ENCODE data around the gene PAFAH1B1.
"Not testable (repeated sequence)": the region's sequence is repeated elsewhere in the genome, so short reads cannot be mapped to it uniquely, and the experiment has no call there.

PAFAH1B1 gene

DNA sequence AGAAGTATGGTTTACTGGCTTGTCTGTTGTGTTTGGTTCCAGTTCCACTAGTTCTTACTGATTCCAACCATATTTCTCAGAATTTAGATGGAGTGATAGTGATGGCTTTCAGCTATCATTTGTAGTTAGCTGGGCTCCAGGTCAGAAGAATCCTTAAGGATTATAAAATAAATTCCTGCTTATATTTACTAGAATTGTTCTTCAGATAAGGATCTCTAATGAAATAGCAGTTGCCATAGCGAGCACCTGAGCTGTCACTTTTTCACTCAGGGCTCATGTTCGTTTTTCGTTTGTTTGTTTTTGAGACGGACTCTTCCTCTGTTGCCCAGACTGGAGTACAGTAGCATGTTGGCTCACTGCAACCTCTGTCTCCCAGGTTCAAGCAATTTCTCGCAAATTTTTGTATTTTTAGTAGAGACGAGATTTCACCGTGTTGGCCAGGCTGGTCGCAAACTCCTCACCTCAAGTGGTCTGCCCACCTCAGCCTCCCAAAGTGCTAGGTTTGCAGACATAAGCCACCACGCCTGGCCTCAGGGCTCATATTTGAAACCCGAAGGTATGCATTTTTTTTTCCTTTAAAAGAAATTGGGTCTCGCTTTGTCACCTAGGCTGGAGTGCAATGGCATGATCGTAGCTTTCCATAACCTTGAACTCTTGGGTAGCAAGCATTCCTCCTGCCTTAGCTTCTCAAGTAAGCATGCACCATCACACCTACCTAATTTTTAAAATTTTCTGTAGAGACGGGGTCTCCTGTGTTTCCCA, 42.9 kb downstream of the PAFAH1B1 start:
- DNase-seq = no peak

DNA sequence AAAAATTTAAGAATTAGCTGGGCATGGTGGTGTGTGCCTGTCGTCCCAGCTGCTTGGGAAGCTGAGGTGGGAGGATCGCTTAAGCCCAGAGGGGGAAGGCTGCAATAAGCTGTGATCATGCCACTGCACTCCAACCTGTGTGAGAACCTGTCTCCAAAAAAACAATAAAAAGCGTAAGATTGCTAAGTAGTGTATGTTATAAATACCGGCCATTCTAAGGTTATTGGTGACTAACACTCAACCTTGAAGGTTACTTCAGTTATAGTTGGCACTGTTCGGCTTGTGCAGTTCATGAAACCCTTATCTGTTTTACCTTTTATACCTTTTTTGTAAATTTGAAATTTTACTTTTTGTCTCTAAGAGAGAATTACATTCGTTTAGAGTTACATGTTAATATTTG, 44.0 kb downstream of the PAFAH1B1 start:
- DNase-seq = no peak

DNA sequence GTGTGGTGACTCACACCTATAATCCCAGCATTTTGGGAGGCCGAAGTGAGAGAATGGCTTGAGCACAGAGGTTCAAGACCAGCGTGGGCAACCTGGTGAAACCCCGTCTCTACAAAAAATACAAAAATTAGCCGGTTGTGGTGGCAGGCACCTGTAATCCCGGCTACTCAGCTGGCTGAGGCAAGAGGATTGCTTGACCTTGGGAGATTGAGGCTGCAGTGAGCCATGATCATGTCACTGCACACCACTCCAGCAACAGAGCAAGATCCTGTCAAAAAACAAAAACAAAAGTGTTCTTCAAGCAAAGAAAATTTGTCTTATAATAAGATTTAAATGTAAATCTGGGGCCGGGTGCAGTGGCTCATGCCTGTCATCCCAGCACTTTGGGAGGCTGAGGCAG, 51.5 kb downstream of the PAFAH1B1 start:
- DNase-seq = no peak

DNA sequence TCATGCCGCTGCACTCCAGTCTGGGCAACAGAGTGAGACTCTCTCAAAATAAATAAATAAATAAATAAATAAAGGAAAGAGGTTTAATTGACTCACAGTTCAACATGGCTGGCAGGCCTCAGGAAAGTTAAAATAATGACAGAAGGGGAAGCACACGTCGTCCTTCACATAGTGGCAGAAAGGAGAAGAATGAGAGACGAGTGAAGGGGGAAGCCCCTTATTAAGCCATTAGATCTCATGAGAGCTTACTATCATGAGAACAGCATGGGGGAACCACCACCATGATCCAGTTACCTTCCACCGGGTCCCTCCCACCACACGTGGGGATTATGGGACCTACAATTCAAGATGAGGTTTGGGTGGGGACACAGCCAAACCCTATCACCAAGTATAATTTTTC, 54.5 kb downstream of the PAFAH1B1 start:
- DNase-seq = peak; percentile 79

DNA sequence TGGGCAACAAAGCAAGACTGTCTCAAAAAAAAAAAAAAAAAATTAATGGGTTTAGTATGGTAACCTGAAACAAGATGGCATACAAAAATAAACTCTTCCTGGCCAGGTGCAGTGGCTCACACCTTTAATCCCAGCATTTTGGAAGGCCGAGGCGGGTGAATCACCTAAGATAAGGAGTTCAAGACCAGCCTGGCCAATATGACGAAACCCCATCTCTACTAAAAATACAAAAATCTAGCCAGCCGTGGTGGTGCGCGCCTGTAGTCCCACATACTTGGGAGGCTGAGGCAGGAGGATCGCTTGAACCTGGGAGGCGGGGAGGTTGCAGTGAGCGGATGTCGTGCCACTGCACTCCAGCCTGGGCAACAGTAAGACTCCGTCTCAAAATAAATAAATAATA, 55.7 kb downstream of the PAFAH1B1 start:
- DNase-seq = no peak

DNA sequence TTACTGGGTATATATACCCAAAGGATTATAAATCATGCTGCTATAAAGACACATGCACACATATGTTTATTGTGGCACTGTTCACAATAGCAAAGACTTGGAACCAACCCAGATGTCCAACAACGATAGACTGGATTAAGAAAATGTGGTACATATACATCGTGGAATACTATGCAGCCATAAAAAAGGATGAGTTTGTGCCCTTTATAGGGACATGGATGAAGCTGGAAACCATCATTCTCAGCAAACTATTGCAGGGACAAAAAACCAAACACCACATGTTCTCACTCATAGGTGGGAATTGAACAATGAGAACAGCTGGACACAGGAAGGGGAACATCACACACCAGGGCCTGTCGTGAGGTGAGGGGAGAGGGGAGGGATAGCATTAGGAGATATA, 59.5 kb downstream of the PAFAH1B1 start:
- not testable (repeated sequence) for DNase-seq

DNA sequence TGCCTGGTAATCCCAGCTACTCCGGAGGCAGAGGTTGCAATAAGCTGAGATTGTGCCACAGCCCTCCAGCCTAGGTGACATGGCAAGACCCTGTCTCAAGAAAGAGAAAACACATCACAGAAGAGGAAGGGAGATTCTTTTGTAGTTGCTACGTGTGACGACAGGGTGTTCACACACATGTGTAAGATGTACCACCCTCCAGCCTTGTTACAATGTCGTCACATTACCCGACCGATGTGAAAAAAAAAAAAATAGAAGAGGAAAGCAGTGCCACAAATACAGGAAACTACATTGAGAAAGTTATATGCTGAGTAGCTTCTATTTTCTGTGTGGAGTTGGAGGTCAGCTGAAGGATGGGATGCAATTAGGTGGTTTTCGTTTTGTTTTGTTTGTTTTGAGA, 62.1 kb downstream of the PAFAH1B1 start:
- DNase-seq = peak; percentile 37

DNA sequence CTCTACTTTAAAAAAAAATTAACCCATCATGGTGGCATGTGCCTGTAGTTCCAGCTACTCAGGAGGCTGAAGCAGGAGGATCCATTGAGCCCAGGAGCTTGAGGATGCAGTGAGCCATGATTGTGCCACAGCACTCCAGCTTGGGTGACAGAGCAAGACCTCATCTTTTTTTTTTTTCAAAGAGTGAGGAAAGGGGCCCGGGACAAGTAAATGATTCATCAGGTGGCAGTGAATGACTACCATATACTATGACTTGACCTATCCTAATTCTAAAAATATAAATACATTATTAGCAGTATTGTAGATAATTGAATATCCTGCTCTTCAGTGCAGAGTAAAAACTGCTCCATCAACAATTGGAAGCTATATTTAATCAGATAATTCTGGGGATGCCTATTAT, 62.8 kb downstream of the PAFAH1B1 start:
- DNase-seq = peak; percentile 46

DNA sequence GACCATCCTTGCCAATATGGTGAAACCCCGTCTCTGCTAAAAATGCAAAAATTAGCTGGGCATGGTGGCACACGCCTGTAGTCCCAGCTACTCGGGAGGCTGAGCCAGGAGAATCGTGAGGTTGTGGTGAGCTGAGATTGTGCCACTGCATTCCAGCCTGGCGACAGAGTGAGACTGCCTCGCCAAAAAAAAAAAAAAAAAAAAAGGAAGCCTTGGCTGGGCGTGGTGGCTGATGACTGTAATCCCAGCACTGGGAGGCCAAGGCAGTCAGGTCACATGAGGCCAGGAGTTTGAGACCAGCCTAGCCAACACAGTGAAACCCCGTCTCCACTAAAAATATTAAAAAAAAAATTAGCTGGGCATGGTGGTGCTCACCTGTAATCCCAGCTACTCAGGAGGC, 65.9 kb downstream of the PAFAH1B1 start:
- DNase-seq = peak; percentile 71

DNA sequence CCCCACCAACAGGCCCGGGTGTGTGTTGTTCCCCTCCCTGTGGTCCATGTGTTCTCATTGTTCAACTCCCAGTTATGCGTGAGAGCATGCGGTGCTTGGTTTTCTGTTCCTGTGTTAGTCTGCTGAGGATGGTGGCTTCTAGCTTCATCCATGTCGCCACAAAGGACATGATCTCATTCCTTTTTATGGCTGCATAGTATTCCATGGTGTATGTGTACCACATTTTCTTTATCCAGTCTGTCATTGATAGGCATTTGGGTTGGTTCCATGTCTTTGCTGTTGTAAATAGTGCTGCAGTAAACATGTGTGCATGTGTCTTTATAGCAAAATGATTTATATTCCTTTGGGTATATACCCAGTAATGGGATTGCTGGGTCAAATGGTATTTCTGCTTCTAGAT, 67.0 kb downstream of the PAFAH1B1 start:
- DNase-seq = not testable (repeated sequence)

DNA sequence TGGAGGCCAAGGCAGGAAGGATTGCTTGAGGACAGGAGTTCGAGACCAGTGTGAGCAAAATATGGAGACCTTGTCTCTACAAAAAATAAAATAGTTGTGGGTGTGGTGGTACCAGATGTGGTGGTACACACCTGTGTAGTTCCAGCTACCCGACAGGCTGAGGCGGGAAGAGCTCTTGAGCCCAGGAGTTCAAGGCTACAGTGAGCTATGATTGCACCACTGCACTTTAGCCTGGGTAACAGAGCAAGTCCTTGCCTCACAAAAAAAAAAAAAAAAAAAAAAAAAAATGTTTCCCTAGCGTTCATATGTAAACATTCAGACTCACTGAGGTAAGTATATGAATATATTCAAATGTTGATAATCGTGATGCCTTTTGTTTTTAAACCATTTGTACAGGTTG, 78.6 kb downstream of the PAFAH1B1 start:
- DNase-seq = no peak

DNA sequence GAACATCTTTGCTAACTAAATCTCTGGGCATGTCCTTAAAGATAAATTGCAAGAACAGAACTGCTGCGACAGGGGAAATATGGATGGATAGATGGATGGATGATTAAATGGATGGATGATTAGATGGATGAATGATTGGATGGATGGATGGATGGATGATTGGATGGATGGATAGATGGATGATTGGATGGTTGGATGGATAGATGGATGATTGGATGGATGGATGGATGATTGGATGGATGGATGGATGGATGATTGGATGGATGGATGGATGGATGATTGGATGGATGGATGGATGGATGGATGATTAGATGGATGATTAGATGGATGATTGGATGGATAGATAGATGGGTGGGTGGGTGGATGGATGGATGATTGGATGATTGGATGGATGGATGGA, 85.8 kb downstream of the PAFAH1B1 start:
- not testable (repeated sequence) for DNase-seq

DNA sequence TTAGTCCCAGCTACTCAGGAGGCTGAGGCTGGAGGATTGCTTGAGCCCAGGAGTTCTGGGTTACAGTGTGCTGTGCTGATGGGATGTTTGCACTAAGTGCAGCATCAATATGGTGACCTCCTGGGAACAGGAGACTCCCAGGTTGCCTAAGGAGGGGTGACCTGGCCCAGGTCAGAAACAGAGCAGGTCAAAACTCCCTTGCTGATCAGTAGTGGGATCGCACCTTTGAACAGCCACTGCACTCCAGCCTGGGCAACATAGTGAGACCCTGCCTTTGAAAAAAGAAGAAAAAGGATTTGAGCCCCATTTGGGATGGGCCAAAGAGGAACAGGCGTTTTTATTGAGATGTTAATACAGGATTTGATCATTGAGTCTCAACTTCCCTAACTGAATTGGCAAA, 87.5 kb downstream of the PAFAH1B1 start:
- no peak for DNase-seq

DNA sequence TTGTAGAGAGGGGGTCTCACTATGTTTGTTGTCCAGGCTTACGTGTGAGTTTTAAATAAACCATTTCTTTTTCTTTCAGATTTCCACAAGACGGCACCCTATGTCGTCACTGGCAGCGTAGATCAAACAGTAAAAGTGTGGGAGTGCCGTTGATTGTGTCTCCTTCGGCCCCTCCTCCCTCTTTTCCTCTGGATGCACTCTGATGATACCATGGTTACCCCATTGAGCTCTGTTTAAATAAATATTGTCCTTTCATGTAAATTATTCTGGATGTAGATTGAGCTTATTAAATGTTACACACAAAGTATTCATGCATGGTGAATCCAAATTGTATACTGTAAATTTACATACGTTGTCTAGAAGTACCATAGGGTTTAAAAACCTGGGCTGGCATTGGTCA, 88.2 kb downstream of the PAFAH1B1 start:
- DNase-seq = no peak

DNA sequence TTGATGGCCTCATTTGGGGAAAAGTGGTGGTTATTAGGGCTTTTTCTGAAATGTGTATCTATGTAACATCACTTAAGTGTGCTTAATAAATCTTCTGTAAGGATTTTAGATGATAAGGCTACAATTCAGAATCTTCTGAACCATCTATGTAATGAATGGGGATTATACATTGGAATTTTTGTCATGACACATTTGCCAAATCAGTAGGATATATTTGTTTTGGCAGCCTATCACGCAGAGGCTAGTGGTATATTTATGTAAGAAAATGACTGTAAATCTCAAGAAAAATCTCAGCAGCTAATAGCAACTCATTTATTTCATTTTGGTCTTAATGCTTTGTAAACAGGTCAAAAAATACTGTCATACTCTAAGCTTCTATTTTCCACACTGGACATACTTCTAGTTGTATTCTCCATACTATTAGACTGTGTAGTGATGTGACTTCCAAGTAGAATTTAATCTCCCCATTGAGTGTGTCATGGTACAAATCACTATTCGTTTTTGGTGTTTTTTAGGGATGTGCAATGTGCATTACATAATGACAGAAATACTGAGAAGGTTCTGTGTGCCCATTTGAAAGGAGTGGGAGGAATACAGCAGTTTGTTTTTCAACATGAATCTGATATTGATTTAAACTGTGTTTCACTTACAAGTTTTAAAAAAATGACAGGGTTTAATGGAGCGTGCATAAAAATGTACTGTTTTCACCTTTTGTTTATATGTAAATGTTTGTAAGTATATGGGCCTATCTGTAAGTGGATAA, 88.9 kb downstream of the PAFAH1B1 start:
- no peak for DNase-seq

DNA sequence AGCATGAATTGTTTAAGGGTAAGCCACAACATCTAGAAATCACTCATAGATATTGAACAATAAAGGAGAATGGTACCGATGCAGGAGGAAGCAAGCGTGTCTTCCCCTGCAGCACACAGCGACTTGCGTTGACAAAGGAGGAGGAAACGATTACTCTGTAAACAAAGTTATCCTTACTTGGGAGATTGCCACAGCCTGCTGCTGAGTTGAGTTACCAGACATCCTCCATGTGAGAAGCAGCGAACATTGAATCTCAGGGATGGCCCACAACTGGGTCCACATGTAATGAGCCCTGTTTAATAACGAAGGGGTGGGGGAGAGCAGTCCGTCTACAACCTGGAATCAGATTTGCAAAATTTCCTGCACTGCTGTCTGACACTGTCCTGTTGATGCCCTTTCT, 90.5 kb downstream of the PAFAH1B1 start:
- no peak for DNase-seq

DNA sequence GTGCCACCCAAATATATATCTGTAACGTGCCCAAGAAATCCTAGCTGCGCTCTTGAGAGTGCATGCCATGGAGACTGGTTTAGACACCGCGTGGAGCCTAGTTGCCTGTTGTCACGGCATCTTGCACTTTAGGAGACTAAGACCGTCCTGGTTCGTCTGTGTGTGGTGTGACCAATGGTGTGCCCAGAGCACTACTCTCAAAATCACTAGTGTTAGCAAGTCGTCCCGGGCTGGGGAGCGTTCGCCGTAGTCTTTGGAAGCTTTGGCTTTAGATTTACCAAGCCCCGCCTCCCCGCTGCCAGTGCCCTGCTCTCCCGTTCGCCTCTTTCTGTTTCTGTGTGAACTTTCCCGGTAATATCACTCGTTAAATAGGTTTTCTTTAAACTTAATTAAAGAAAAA, 91.1 kb downstream of the PAFAH1B1 start:
- no peak for DNase-seq

DNA sequence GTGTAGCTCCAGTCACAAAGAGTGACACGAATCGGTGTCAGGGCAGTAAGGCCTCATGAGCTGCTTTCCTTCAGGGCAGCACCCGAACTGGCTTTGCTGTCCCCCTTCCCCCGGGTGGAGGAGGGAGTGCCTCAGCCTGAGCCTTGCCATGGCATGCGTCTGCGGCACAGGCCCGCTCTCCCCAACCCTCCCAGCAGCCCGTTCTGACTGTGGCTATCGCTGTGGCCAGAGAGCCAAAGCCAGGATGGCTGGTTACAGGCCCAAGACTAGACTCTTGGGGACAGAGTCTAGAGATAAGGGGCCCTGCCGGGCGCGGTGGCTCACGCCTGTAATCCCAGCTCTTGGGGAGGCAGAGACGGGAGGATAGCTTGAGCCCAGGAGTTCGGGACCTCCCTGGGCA, 92.2 kb downstream of the PAFAH1B1 start:
- DNase-seq = no peak

DNA sequence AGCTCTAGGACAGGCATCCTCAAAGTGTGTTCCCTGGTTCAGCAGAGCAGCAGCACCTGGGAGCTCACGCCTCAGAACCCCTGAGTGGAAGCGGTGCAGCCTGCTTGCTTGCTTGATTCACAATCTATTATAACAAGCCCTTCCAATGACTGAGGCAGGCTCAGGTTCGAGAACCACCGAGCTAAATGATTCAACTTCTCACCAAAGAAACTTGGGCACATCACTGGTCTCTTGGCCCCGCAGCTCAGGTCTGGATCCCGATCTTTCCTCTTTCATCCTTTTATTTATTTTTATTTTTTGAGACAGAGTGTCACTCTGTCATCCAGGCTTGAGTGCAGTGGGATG, 93.6 kb downstream of the PAFAH1B1 start:
- no peak for DNase-seq

DNA sequence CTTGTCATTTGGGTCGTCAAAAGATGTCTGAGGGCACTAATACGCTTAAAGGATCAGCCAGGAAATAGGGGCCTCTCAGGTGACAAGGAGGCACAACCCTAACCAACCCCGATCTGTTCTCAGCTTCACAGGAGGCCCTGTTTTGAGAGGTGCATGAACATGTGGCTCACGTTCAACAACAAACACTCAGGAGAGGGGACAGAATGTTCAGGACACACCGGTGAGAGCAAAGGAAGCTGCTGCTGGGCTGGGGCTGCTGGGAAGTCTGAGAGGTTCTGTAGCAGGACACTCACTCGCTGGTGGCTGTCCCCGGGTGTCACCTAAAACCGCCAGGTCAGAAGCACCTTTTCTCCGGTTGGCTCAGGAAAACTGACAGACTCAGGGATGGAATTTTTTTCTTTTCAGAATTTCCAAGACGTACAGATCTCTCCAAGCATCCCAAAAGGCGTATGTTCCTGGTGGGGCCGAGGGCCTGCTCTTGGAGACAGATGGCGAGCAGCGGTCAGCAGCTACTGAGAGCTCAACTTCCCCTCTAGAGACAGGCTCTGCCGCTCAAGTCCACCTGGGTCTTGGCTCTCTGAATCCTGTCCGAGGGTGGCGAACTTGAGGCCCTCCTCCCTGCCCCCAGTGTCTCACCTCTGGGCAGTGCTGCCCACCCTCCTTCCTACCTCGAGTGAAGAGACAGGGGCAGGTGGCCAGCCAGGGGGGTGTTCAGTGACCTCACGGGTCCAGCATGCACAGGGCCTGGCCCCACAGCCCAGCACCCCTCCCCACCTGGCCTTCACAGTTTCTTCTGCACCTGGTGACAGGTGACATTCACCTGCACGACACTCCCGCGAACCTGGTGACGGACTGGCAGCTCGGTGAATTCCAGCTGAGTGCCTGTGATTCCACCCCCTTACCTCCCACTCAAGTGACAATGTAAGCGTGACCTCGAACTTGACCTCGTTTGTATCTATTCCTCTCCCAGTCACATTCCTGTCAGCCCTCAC, 95.2 kb downstream of the PAFAH1B1 start:
- DNase-seq = no peak

DNA sequence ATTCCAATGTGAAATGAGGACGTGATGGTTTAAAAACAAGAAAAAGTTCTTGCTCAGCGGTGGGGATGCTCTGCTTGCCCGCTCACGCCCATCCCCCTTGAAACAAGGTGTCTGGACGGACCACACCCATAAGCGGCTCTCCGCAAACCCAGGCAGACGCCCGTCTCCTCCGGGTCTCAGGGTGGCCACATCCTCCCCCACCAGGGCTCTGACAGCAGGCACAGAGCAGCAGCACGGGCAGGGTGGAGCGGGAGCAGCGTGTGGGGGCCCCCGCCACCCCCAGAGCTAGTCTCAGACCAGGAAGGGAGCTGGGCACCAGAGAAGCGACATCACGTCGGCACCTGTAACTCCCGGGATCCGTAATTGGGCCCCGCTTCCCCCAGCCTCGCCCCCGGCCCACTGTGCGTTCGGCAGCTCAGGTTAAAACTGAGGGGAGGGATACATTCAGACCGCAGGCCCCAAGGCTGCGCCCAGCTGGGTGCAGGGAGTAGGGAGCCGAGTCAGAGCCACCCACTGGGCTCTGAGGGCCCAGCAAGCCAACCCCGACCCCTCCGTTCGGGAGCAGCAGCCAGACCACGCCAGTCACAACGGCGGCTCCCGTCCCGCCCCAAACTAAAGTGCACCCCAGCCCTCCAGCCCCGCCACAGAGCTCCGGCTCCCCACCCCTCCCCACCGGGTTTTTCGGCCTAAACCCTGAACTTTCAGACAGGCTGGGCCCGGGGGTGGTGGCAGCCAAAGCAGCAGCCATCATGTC, 96.1 kb downstream of the PAFAH1B1 start:
- no peak for DNase-seq

Data from inflammatory macrophage treated with lipopolysaccharide for 4 hours (primary cell).